H1 (cell line): ENCODE measurements around the gene R3HCC1L. TPM values are rescaled to one million over a fixed set of nuclear protein-coding genes. Genes with fewer than 3 reads are reported as not detected.

Experiments used
- CBX5 ChIP-seq: fragments of 300-800, 300-1000 bp; sonication (generic); IDR thresholded peaks from 2 replicates; pipeline ENCODE4 v1.7.1; 2016; ENCODE audit warnings: antibody characterized with exemption, low read length, low read depth
- RBBP5 ChIP-seq: IDR thresholded peaks from 2 replicates; pipeline ENCODE4 v1.7.1; 2012; ENCODE audit warnings: low read depth, mild to moderate bottlenecking, inconsistent platforms, low read length, moderate library complexity, borderline replicate concordance
- SRF ChIP-seq: IDR thresholded peaks from 2 replicates; pipeline ENCODE4 v1.6.1; 2011; ENCODE audit warnings: mild to moderate bottlenecking, low read depth, low read length, moderate library complexity
- polyA plus RNA-seq, 7 experiments: library from polyadenylated mRNA; depleted of rRNA in 3 of 7; stranded (reverse) in 5 of 7; unstranded in 2 of 7; fragments of >200 nt in 5 of 7; fragments of 200-250 nt in 2 of 7; gene quantifications; 1 replicate in 5 of 7; 2 replicates in 1 of 7; 4 replicates in 1 of 7; pipeline versions ENCODE4 v1.2.1 to v1.2.3, GENCODE V29; 2011 to 2013; ENCODE audit warnings: missing spikeins in 2 of 7, mixed read lengths in 2 of 7
- total RNA-seq: library from RNA; stranded (reverse); fragmentation: NEBNext Ultra II Directional; extraction: Animal tissue kit (Norgen Biotek cat#: 25700); gene quantifications from 2 replicates; pipeline ENCODE4 v1.2.1, GENCODE V29; 2021
- TF ChIP-seq, protein P1 (sequence below): fragments of 300-600 bp; sonication (generic); IDR thresholded peaks from 2 replicates; pipeline ENCODE4 v1.7.1; 2012; ENCODE audit warnings: low read length, moderate library complexity, mild to moderate bottlenecking, inconsistent platforms; ENCODE audit not compliant: insufficient replicate concordance

Gene R3HCC1L
- total and polyA plus RNA-seq, 2 of the 8 experiments (the other 6 are each of a cell fraction or from before 2014, with no cell fraction given), result 6.9 to 13.9 TPM

DNA sequence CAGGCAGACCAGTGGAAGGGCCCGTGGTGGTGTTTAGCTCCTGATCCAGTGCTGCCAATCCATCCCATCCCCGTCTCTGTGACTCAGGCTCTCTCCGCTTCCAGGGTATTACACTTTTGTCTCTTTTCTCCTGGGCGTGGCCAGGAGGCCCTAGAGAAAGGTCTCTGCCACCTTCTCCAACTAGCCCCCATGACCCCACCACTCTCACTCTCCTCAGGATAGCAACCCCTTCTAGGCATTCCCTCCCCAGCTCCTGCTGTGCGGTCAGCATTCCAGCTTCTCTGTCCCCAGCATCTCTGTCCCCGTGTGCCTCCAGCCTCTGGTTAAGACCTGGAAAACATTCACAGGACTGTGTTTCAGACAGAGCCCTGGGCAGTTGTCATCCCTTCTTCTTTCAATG lies 36.2 kb upstream of the R3HCC1L start (continued):
- TF ChIP-seq, protein P1, sequence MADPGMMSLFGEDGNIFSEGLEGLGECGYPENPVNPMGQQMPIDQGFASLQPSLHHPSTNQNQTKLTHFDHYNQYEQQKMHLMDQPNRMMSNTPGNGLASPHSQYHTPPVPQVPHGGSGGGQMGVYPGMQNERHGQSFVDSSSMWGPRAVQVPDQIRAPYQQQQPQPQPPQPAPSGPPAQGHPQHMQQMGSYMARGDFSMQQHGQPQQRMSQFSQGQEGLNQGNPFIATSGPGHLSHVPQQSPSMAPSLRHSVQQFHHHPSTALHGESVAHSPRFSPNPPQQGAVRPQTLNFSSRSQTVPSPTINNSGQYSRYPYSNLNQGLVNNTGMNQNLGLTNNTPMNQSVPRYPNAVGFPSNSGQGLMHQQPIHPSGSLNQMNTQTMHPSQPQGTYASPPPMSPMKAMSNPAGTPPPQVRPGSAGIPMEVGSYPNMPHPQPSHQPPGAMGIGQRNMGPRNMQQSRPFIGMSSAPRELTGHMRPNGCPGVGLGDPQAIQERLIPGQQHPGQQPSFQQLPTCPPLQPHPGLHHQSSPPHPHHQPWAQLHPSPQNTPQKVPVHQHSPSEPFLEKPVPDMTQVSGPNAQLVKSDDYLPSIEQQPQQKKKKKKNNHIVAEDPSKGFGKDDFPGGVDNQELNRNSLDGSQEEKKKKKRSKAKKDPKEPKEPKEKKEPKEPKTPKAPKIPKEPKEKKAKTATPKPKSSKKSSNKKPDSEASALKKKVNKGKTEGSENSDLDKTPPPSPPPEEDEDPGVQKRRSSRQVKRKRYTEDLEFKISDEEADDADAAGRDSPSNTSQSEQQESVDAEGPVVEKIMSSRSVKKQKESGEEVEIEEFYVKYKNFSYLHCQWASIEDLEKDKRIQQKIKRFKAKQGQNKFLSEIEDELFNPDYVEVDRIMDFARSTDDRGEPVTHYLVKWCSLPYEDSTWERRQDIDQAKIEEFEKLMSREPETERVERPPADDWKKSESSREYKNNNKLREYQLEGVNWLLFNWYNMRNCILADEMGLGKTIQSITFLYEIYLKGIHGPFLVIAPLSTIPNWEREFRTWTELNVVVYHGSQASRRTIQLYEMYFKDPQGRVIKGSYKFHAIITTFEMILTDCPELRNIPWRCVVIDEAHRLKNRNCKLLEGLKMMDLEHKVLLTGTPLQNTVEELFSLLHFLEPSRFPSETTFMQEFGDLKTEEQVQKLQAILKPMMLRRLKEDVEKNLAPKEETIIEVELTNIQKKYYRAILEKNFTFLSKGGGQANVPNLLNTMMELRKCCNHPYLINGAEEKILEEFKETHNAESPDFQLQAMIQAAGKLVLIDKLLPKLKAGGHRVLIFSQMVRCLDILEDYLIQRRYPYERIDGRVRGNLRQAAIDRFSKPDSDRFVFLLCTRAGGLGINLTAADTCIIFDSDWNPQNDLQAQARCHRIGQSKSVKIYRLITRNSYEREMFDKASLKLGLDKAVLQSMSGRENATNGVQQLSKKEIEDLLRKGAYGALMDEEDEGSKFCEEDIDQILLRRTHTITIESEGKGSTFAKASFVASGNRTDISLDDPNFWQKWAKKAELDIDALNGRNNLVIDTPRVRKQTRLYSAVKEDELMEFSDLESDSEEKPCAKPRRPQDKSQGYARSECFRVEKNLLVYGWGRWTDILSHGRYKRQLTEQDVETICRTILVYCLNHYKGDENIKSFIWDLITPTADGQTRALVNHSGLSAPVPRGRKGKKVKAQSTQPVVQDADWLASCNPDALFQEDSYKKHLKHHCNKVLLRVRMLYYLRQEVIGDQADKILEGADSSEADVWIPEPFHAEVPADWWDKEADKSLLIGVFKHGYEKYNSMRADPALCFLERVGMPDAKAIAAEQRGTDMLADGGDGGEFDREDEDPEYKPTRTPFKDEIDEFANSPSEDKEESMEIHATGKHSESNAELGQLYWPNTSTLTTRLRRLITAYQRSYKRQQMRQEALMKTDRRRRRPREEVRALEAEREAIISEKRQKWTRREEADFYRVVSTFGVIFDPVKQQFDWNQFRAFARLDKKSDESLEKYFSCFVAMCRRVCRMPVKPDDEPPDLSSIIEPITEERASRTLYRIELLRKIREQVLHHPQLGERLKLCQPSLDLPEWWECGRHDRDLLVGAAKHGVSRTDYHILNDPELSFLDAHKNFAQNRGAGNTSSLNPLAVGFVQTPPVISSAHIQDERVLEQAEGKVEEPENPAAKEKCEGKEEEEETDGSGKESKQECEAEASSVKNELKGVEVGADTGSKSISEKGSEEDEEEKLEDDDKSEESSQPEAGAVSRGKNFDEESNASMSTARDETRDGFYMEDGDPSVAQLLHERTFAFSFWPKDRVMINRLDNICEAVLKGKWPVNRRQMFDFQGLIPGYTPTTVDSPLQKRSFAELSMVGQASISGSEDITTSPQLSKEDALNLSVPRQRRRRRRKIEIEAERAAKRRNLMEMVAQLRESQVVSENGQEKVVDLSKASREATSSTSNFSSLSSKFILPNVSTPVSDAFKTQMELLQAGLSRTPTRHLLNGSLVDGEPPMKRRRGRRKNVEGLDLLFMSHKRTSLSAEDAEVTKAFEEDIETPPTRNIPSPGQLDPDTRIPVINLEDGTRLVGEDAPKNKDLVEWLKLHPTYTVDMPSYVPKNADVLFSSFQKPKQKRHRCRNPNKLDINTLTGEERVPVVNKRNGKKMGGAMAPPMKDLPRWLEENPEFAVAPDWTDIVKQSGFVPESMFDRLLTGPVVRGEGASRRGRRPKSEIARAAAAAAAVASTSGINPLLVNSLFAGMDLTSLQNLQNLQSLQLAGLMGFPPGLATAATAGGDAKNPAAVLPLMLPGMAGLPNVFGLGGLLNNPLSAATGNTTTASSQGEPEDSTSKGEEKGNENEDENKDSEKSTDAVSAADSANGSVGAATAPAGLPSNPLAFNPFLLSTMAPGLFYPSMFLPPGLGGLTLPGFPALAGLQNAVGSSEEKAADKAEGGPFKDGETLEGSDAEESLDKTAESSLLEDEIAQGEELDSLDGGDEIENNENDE, result no peak
- TF ChIP-seq CBX5, result no peak
- no peak for TF ChIP-seq SRF
- no peak for TF ChIP-seq RBBP5
